HG02852 (cell line): ENCODE data around the gene USP17L26.
"Not testable (repeated sequence)": the region's sequence is repeated elsewhere in the genome, so short reads cannot be mapped to it uniquely, and the experiment has no call there.

Experiments
- ATAC-seq: cut with Tn5 transposase; IDR thresholded peaks from one replicate; pipeline ENCODE4 v1.9.1; 2021; ENCODE audit warnings: mild to moderate bottlenecking, moderate library complexity; ENCODE audit not compliant: unreplicated experiment

USP17L26 gene, protein sequence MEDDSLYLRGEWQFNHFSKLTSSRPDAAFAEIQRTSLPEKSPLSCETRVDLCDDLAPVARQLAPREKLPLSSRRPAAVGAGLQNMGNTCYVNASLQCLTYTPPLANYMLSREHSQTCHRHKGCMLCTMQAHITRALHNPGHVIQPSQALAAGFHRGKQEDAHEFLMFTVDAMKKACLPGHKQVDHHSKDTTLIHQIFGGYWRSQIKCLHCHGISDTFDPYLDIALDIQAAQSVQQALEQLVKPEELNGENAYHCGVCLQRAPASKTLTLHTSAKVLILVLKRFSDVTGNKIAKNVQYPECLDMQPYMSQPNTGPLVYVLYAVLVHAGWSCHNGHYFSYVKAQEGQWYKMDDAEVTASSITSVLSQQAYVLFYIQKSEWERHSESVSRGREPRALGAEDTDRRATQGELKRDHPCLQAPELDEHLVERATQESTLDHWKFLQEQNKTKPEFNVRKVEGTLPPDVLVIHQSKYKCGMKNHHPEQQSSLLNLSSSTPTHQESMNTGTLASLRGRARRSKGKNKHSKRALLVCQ

DNA sequence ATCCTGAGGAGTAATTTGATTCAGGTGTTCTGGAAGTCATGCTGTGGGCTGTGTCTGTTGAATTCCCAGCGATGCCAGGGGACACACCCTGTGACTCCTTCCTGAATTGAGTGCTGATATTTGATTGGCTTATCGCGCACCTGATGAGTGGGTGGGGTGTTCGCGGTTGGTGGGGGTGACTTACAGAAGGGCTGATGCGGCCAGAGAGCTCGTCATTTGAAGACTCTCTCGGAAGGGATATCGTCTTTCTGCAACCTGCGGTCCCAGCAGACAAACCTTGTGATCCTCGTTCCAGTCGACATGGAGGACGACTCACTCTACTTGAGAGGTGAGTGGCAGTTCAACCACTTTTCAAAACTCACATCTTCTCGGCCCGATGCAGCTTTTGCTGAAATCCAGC, at the start of gene USP17L26:
Gene USP17L26, plus strand, starts transcription at position 301 of the 400 bp plus-strand sequence. Its CDS starts 0 bp downstream, at position 301.
- not testable (repeated sequence) for ATAC-seq

DNA sequence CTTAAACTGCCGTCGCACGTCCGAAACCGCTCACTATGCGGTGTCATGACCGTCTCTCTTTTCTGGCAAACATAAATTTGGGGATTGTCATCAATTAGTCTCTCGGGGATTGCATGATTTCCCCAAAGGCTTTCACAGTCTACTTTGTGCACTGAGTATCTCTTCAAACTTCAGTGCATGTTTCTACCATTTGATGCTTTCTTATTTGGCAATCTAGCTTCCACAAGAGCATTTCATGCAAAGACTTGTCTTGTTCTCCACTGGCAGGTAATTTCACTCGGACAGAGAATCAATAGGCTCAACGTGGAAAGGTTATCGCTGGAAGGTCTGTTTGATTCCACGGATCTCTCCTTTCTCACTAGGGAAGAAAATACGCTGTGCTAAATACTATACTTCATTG, 10.3 kb upstream of the USP17L26 start:
- ATAC-seq, result not testable (repeated sequence)

DNA sequence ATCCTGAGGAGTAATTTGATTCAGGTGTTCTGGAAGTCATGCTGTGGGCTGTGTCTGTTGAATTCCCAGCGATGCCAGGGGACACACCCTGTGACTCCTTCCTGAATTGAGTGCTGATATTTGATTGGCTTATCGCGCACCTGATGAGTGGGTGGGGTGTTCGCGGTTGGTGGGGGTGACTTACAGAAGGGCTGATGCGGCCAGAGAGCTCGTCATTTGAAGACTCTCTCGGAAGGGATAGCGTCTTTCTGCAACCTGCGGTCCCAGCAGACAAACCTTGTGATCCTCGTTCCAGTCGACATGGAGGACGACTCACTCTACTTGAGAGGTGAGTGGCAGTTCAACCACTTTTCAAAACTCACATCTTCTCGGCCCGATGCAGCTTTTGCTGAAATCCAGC, 9.6 kb upstream of the USP17L26 start, which contains the start of gene USP17L24:
Gene USP17L24, plus strand, starts transcription at position 301 of the 400 bp plus-strand sequence. Its CDS starts 0 bp downstream, at position 301.
- not testable (repeated sequence) for ATAC-seq

DNA sequence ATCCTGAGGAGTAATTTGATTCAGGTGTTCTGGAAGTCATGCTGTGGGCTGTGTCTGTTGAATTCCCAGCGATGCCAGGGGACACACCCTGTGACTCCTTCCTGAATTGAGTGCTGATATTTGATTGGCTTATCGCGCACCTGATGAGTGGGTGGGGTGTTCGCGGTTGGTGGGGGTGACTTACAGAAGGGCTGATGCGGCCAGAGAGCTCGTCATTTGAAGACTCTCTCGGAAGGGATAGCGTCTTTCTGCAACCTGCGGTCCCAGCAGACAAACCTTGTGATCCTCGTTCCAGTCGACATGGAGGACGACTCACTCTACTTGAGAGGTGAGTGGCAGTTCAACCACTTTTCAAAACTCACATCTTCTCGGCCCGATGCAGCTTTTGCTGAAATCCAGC, 4.8 kb upstream of the USP17L26 start, which contains the start of gene USP17L25:
Gene USP17L25, plus strand, starts transcription at position 301 of the 400 bp plus-strand sequence. Its CDS starts 0 bp downstream, at position 301.
- not testable (repeated sequence) for ATAC-seq

DNA sequence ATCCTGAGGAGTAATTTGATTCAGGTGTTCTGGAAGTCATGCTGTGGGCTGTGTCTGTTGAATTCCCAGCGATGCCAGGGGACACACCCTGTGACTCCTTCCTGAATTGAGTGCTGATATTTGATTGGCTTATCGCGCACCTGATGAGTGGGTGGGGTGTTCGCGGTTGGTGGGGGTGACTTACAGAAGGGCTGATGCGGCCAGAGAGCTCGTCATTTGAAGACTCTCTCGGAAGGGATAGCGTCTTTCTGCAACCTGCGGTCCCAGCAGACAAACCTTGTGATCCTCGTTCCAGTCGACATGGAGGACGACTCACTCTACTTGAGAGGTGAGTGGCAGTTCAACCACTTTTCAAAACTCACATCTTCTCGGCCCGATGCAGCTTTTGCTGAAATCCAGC, 4.6 kb downstream of the USP17L26 start, which contains the start of gene USP17L5:
Gene USP17L5, plus strand, starts transcription at position 301 of the 400 bp plus-strand sequence. Its CDS starts 0 bp downstream, at position 301.
- ATAC-seq, result not testable (repeated sequence)

DNA sequence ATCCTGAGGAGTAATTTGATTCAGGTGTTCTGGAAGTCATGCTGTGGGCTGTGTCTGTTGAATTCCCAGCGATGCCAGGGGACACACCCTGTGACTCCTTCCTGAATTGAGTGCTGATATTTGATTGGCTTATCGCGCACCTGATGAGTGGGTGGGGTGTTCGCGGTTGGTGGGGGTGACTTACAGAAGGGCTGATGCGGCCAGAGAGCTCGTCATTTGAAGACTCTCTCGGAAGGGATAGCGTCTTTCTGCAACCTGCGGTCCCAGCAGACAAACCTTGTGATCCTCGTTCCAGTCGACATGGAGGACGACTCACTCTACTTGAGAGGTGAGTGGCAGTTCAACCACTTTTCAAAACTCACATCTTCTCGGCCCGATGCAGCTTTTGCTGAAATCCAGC, 9.4 kb downstream of the USP17L26 start, which contains the start of gene USP17L27:
Gene USP17L27, plus strand, starts transcription at position 301 of the 400 bp plus-strand sequence. Its CDS starts 0 bp downstream, at position 301.
- not testable (repeated sequence) for ATAC-seq

DNA sequence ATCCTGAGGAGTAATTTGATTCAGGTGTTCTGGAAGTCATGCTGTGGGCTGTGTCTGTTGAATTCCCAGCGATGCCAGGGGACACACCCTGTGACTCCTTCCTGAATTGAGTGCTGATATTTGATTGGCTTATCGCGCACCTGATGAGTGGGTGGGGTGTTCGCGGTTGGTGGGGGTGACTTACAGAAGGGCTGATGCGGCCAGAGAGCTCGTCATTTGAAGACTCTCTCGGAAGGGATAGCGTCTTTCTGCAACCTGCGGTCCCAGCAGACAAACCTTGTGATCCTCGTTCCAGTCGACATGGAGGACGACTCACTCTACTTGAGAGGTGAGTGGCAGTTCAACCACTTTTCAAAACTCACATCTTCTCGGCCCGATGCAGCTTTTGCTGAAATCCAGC, 14.1 kb downstream of the USP17L26 start, which contains the start of gene USP17L28:
Gene USP17L28, plus strand, starts transcription at position 301 of the 400 bp plus-strand sequence. Its CDS starts 0 bp downstream, at position 301.
- not testable (repeated sequence) for ATAC-seq

DNA sequence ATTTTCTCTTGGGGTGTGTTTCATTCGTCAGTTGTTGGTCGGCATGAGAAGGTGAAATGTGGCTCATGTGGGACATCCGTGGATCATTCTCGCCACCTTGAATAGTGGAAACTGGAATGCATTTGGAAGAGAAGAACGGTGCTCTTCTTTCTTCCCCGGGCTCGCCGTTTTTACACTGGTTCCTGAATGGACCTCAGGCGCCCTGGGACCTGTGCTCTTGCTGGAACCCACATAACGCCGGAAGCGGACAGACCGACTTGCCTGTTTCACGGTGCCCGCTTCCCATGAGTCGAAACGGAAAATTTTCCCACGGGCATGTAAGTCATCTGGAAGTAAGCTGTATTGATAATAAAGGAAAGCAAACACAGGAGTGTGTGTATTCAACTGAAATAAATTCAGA, 16.4 kb downstream of the USP17L26 start:
- not testable (repeated sequence) for ATAC-seq

DNA sequence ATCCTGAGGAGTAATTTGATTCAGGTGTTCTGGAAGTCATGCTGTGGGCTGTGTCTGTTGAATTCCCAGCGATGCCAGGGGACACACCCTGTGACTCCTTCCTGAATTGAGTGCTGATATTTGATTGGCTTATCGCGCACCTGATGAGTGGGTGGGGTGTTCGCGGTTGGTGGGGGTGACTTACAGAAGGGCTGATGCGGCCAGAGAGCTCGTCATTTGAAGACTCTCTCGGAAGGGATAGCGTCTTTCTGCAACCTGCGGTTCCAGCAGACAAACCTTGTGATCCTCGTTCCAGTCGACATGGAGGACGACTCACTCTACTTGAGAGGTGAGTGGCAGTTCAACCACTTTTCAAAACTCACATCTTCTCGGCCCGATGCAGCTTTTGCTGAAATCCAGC, 18.9 kb downstream of the USP17L26 start, which contains the start of gene USP17L29:
Gene USP17L29, plus strand, starts transcription at position 301 of the 400 bp plus-strand sequence. Its CDS starts 0 bp downstream, at position 301.
- not testable (repeated sequence) for ATAC-seq

DNA sequence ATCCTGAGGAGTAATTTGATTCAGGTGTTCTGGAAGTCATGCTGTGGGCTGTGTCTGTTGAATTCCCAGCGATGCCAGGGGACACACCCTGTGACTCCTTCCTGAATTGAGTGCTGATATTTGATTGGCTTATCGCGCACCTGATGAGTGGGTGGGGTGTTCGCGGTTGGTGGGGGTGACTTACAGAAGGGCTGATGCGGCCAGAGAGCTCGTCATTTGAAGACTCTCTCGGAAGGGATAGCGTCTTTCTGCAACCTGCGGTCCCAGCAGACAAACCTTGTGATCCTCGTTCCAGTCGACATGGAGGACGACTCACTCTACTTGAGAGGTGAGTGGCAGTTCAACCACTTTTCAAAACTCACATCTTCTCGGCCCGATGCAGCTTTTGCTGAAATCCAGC, 28.4 kb downstream of the USP17L26 start, which contains the start of gene USP17L30:
Gene USP17L30, plus strand, starts transcription at position 301 of the 400 bp plus-strand sequence. Its CDS starts 0 bp downstream, at position 301.
- not testable (repeated sequence) for ATAC-seq

DNA sequence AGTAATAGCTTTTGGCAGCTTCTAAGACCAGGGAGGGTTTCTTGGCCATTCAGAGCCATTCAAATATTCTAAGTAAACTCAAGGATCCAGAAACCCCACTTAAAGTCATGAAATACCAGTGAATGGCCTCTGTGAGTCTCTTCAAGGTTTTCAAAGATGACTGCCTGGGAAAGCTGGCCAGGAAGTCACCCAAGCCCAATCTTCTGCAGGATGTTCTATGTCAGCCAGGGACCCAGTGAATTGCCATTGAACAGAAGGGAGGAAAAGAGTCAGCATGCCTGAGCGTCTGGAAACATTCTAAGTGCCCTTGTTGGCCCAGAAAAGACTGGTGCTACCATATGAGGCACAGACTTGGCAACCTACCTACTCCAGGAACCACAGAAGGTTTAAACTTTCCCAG, 45.4 kb downstream of the USP17L26 start:
- ATAC-seq, result not testable (repeated sequence)

DNA sequence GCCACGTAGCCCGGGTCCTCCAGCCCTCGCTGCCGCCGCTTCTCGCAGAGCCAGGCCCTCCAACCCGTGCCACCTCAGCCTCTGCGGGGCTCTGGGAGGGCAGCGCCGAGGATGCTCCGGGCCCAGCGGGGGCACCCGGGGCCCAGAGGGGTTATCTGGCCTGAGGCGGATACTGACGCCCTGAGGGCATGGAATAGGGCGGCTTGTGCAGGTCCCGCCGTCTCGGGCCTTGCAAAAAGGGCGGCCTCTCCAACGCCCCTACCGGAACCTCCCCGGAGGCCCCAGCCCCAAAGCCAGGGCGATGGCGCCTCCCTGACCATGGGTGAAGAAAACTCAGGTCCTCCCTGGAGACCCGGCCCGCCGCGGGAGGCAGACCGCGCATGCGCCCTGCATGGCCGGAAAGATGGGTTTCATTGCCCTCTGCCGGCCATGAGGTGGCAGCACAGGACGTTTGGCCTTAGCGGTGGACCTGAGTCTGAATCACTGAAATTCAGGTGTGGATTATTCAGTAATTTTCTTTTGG, 46.6 kb downstream of the USP17L26 start:
- ATAC-seq, result not testable (repeated sequence)

DNA sequence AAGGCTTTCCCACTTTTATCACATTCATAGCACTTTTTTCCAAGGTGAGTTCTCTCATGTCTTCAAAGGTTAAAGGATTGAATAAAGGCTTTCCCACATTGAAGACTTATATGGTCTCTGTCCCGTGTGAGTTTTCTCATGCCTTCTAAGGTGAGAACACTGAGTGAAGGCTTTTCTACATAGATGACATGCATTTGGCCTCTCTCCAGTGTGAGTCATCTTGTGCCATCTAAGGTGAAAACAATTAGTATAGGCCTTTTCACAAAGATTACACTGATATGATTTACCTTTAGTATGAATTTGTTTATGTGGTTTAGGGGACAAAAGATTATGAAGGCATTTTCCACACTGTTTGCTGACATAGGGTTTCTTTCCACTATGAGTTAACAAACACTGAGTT, 49.7 kb downstream of the USP17L26 start:
- no peak for ATAC-seq
